NB4 (cell line): ENCODE data around the gene CAST.
A peak's percentile ranks its signal among the peaks of the same experiment; 100 is the strongest.

Experiments used
- DNase-seq: peaks from one replicate; pipeline ENCODE4 v3.0.0; 2010; ENCODE audit warnings: low read depth
- H3K4me3 ChIP-seq: one replicate; pipeline ENCODE4 v1.5.1; 2011; ENCODE audit warnings: mild to moderate bottlenecking, low read depth, low read length, moderate library complexity
- MAX ChIP-seq: IDR thresholded peaks from 2 replicates; pipeline ENCODE4 v1.6.1; 2011; ENCODE audit warnings: low read depth, low read length
- MYC ChIP-seq: IDR thresholded peaks from 2 replicates; pipeline ENCODE4 v1.6.1; 2011; ENCODE audit warnings: low read depth, low read length
- POLR2A ChIP-seq: IDR thresholded peaks from 2 replicates; pipeline ENCODE4 v1.6.1; 2011; ENCODE audit warnings: mild to moderate bottlenecking; ENCODE audit not compliant: insufficient read length; ENCODE audit errors: extremely low read depth
- TF ChIP-seq, protein P1 (sequence below): IDR thresholded peaks from one replicate; pipeline ENCODE4 v1.5.1; 2012; ENCODE audit warnings: low read depth, low read length

The CAST gene

GRCh38 chr5:96690861-96691260 is 28.7 kb downstream of the CAST start:
- TF ChIP-seq POLR2A (no peak), MAX (no peak), MYC (no peak)
- TF ChIP-seq, protein P1, sequence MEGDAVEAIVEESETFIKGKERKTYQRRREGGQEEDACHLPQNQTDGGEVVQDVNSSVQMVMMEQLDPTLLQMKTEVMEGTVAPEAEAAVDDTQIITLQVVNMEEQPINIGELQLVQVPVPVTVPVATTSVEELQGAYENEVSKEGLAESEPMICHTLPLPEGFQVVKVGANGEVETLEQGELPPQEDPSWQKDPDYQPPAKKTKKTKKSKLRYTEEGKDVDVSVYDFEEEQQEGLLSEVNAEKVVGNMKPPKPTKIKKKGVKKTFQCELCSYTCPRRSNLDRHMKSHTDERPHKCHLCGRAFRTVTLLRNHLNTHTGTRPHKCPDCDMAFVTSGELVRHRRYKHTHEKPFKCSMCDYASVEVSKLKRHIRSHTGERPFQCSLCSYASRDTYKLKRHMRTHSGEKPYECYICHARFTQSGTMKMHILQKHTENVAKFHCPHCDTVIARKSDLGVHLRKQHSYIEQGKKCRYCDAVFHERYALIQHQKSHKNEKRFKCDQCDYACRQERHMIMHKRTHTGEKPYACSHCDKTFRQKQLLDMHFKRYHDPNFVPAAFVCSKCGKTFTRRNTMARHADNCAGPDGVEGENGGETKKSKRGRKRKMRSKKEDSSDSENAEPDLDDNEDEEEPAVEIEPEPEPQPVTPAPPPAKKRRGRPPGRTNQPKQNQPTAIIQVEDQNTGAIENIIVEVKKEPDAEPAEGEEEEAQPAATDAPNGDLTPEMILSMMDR: no peak
- H3K4me3 ChIP-seq: no peak overlapping the region
- no peak for DNase-seq

DNA sequence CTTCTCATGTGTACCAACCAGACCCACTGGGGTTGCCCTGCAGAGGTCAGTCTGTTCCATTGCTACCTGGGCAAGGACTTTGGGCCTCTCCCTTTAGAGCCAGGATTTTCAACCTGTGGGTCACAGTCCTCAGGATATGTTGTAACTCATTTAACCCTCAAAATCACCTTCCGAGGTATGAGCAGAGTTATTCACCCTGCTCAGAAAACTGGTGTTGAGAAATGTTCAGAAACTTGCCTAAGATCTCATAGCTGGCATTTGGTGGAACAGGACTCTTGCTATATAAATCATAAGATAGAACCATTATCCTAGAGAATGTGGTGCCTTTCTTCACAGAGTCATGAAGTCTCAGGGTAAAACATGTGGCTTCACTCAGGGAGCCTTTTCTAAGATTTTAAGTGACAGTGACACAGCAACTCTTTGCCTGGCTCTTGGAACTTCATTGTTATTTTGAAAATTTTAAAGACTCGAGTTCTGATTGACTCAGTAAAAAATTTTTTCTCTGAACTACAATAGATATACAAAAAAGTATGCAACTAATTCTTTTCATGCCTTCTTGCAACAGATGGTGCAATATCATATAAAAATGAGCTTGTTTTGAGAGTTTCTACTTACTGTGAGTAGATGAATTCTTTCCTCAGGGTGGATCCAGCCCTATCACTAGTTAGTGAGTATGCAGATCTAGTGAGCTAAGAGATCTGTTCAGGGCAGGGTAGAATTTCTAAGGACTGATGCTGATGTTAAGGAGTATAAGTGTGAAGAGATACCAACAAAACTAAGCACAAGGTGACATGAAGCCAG is 29.5 kb downstream of the CAST start:
- no peak for DNase-seq
- TF ChIP-seq, protein P1: no peak
- TF ChIP-seq POLR2A: no peak
- no peak for TF ChIP-seq MYC
- no peak for TF ChIP-seq MAX
- H3K4me3 ChIP-seq: no peak overlapping the region

GRCh38 chr5:96692441-96692840 is 30.3 kb downstream of the CAST start:
- H3K4me3 ChIP-seq: no peak overlapping the region
- DNase-seq: no peak
- TF ChIP-seq POLR2A (no peak), MYC (no peak)

GRCh38 chr5:96699186-96699820 is 37.1 kb downstream of the CAST start:
- H3K4me3 ChIP-seq: no peak overlapping the region
- DNase-seq: no peak
- TF ChIP-seq POLR2A (no peak), MYC (no peak), MAX (no peak)
- TF ChIP-seq, protein P1: no peak

- TF ChIP-seq MAX (peak; percentile 94), MYC (no peak), POLR2A (peak; percentile 19)
- TF ChIP-seq, protein P1: no peak
- peak overlapping the region; percentile 56 for H3K4me3 ChIP-seq
- DNase-seq: peak; percentile 59
These were observed 40.6 kb downstream of the CAST start for GRCh38 chr5:96702503-96703383.
